Gastrocnemius medialis (tissue), 4 donors: ENCODE measurements around the gene CSH1. TPM values are rescaled to one million over a fixed set of nuclear protein-coding genes. Genes with fewer than 3 reads are reported as not detected.

ENCODE experiments used
- ATAC-seq, 2 donors: fragments of 150-250 bp; one replicate each; pipeline ENCODE4 v1.9.1; 2016
- DNase-seq, 2 donors: peaks; one replicate each; pipeline ENCODE4 v3.0.0-alpha.2; 2019
- H3K27ac ChIP-seq, 4 donors: fragments of 200-600 bp; sonication (generic); 1 replicate in 1 of 4; 2 replicates in 3 of 4; pipeline ENCODE4 v1.5.1; 2016 to 2018; ENCODE audit warnings: mild to moderate bottlenecking in 2 of 4, moderate library complexity in 1 of 4
- H3K27me3 ChIP-seq, 3 donors: fragments of 200-600 bp; sonication (generic) in 2 of 3; 1 replicate in 1 of 3; 2 replicates in 2 of 3; pipeline versions ENCODE4 v1.5.1 to v1.6.0; 2016 to 2019; ENCODE audit warnings: mild to moderate bottlenecking in 1 of 3, moderate library complexity in 1 of 3
- H3K36me3 ChIP-seq, 2 donors: fragments of 200-600 bp; sonication (generic) in 1 of 2; one replicate each; pipeline ENCODE4 v1.5.1; 2017 to 2018
- H3K4me1 ChIP-seq, 2 donors: fragments of 200-600 bp; sonication (generic) in 1 of 2; one replicate each; pipeline ENCODE4 v1.5.1; 2016 to 2017; ENCODE audit warnings: mild to moderate bottlenecking in 2 of 2
- H3K4me3 ChIP-seq, 4 donors: fragments of 200-600 bp; sonication (generic) in 3 of 4; 1 replicate in 1 of 4; 2 replicates in 3 of 4; pipeline ENCODE4 v1.5.1; 2016 to 2019; ENCODE audit warnings: mild to moderate bottlenecking in 2 of 4
- H3K9me3 ChIP-seq, 3 donors: fragments of 200-600 bp; sonication (generic) in 2 of 3; 1 replicate in 1 of 3; 2 replicates in 2 of 3; pipeline ENCODE4 v1.5.1; 2016 to 2019
- POLR2A ChIP-seq, 2 donors: fragments of 450-650 bp; IDR thresholded peaks; one replicate each; pipeline ENCODE4 v1.6.1; 2017; ENCODE audit warnings: antibody characterized with exemption in 2 of 2, mild to moderate bottlenecking in 2 of 2, moderate library complexity in 2 of 2
- in situ Hi-C, 4 donors: fragments of 200-750 bp; cut with MboI; loops; one replicate each; pipeline versions ENCODE4 v1.15.0 to v1.8.0; 2017; ENCODE audit warnings: low sequenced_read_pairs in 4 of 4
- intact Hi-C: fragments of 100-400 bp; cut with DNase I; formaldehyde crosslinking; loops from one replicate; pipeline ENCODE4 v1.15.1; 2023; ENCODE audit warnings: low total_unique reads
- total RNA-seq, 4 donors: library from RNA; depleted of rRNA; stranded (reverse); fragments of >200 nt; gene quantifications; one replicate each; pipeline versions ENCODE4 v1.1.0 to v1.2.3, GENCODE V29; 2016
- TF ChIP-seq, protein P1 (sequence below), 5 experiments: fragments of 450-650 bp in 3 of 5; fragments of 200-600 bp in 2 of 5; sonication (generic) in 2 of 5; IDR thresholded peaks in 4 of 5; conservative IDR thresholded peaks in 1 of 5; 1 replicate in 4 of 5; 2 replicates in 1 of 5; pipeline ENCODE4 v1.5.1; 2016 to 2019; ENCODE audit warnings: antibody characterized with exemption in 5 of 5, mild to moderate bottlenecking in 3 of 5, moderate library complexity in 3 of 5

CSH1 gene
- total RNA-seq, 4 donors from 2014 or later: not detected

DNA sequence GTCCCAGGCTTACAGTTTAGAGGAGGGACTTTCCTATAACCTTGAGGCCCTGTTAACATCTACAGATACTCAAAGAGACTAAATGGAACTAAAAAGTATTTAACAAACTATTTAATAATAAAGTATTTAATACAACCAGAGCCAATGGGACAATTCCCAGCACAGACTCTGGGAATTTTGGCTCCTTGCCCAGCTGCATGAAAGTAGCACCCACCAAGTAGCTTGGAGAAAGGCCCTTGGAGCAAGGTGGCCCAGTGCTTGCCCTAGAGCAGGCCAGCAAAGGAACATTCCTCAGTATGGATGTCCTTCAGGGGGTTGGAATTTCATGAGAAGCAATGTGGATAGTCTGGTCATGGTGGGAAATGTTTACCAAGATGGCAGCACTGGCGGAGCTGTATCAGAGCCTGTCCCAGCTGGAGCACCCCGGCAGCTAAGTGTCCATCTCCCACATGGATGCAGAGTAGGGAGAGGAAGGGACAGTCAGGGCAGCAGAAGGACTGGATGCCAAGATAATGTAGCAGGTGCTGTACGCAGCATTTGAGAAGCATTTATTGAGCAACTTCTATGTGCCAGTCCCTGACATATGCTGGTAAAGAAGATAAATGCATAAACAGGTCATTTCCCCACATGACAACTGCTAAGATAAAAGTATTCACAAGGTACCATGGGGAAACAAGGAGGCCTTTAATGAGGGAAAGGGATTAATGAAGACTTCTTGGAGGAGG, 48.7 kb downstream of the CSH1 start:
- peaks cover 12 to 13% of the 10 kb centered on the region in 2 donors for H3K4me1 ChIP-seq
- in situ Hi-C loops: loop anchor here in 2 of 4 donors (25.0 kb wide), 2 partner anchors 410 to 665 kb away; partner anchors contain the start of genes CEP95 (in 1 of the 2), CYB561 (in 1 of the 2) and DDX5 (in 1 of the 2)
- no peak for ATAC-seq
- H3K27ac ChIP-seq: no peak overlapping the region
- no peaks in the 10 kb centered on the region for H3K27me3 ChIP-seq
- no peak for DNase-seq
- no peaks in the 10 kb centered on the region for H3K9me3 ChIP-seq
- H3K36me3 ChIP-seq: no peaks in the 10 kb centered on the region
- no peak for TF ChIP-seq POLR2A (IDR thresholded peaks at IDR 0.05)
- H3K4me3 ChIP-seq: no peak overlapping the region
- intact Hi-C loops: loop anchor here (10.0 kb wide), 1 partner anchor 1783 kb away; the partner anchor contains the start of gene MED13

DNA sequence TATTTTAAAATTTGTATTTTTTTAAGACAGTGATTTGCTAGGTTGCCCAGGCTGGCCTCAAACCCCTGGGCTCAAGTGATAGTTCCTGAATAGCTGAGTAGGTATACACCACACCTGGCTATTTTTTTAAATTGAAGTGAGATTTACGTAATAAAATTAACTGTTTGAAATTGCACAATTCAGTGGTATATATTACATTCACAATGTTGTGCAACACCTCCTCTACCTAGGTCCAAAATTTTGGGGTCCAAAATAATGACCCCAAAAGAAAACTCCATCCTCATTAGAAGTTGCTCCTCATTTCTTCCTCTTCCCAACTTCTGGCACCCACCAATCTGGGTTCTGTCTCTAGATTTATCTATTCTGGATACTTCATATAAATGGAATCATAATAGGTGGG, 50.9 kb downstream of the CSH1 start:
- in situ Hi-C loops (loop anchor here in 2 of 4 donors (25.0 kb wide), 2 partner anchors 408 to 667 kb away; partner anchors contain the start of genes CEP95 (in 1 of the 2), CYB561 (in 1 of the 2) and DDX5 (in 1 of the 2)), intact Hi-C loops (loop anchor here (10.0 kb wide), 1 partner anchor 1781 kb away; the partner anchor contains the start of gene MED13)
- Histone ChIP-seq H3K9me3 (no peaks in the 10 kb centered on the region), H3K27me3 (no peaks in the 10 kb centered on the region), H3K36me3 (no peaks in the 10 kb centered on the region), H3K27ac (no peak overlapping the region), H3K4me1 (peaks cover 19 to 23% of the 10 kb centered on the region in 2 donors), H3K4me3 (no peak overlapping the region)
- ATAC-seq: no peak
- DNase-seq: no peak
- TF ChIP-seq, protein P1, sequence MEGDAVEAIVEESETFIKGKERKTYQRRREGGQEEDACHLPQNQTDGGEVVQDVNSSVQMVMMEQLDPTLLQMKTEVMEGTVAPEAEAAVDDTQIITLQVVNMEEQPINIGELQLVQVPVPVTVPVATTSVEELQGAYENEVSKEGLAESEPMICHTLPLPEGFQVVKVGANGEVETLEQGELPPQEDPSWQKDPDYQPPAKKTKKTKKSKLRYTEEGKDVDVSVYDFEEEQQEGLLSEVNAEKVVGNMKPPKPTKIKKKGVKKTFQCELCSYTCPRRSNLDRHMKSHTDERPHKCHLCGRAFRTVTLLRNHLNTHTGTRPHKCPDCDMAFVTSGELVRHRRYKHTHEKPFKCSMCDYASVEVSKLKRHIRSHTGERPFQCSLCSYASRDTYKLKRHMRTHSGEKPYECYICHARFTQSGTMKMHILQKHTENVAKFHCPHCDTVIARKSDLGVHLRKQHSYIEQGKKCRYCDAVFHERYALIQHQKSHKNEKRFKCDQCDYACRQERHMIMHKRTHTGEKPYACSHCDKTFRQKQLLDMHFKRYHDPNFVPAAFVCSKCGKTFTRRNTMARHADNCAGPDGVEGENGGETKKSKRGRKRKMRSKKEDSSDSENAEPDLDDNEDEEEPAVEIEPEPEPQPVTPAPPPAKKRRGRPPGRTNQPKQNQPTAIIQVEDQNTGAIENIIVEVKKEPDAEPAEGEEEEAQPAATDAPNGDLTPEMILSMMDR (IDR thresholded peaks at IDR 0.05 in 4 of 5, conservative IDR thresholded peaks at IDR 0.05 in 1 of 5): no peak
- no peak for TF ChIP-seq POLR2A (IDR thresholded peaks at IDR 0.05)

Other genes starting within 250 kb of the CSH1 start
- gene LIMD2, start 196.4 kb downstream of the CSH1 start, total RNA-seq: 1 to 10 TPM in 3 of 4 donors, under 1 TPM in 1; 0.97 to 2.8 (median 1.5) TPM
- gene STRADA, start 154.8 kb downstream of the CSH1 start, total RNA-seq: 10 to 100 TPM in 1 of 4 donors, 1 to 10 TPM in 3; 7.5 to 15.0 (median 8.6) TPM
- 100 to 1,000 TPM in 1 of 4 donors, 10 to 100 TPM in 3; 81.0 to 110 (median 86.8) TPM for gene CCDC47, start 123.0 kb downstream of the CSH1 start, total RNA-seq
- gene DDX42, start 122.4 kb downstream of the CSH1 start, total RNA-seq: 10 to 100 TPM; 35.9 to 71.6 (median 56.8) TPM
- gene PSMC5, start 69.1 kb downstream of the CSH1 start, total RNA-seq: 100 to 1,000 TPM; 103 to 153 (median 123) TPM
- 10 to 100 TPM; 24.6 to 46.3 (median 34.9) TPM for gene FTSJ3, start 68.9 kb downstream of the CSH1 start, total RNA-seq
- gene SMARCD2, start 53.9 kb downstream of the CSH1 start, total RNA-seq: 10 to 100 TPM; 30.2 to 64.3 (median 44.9) TPM
- not detected for gene CSH2, start 22.9 kb downstream of the CSH1 start, total RNA-seq
- gene GH2, start 14.6 kb downstream of the CSH1 start, total RNA-seq: not detected
- gene CSHL1, start 14.7 kb upstream of the CSH1 start, total RNA-seq: not detected
- gene GH1, start 22.3 kb upstream of the CSH1 start, total RNA-seq: not detected
- gene CD79B, start 35.8 kb upstream of the CSH1 start, total RNA-seq: 1 to 10 TPM; 2.2 to 5.1 (median 3.3) TPM
- gene SCN4A, start 76.3 kb upstream of the CSH1 start, total RNA-seq: 100 to 1,000 TPM in 1 of 4 donors, 10 to 100 TPM in 3; 45.3 to 107 (median 69.1) TPM
- gene PRR29, start 101.8 kb upstream of the CSH1 start, total RNA-seq: under 1 TPM in 1 of 4 donors, not detected in 3; 0.13 TPM
- 10 to 100 TPM; 39.7 to 82.4 (median 56.3) TPM for gene ICAM2, start 124.1 kb upstream of the CSH1 start, total RNA-seq
- gene ERN1, start 233.6 kb upstream of the CSH1 start, total RNA-seq: 10 to 100 TPM in 3 of 4 donors, 1 to 10 TPM in 1; 9.7 to 27.5 (median 13.8) TPM